SIG-M5 (cell line): Measurements from ENCODE around the gene MAPK1.
"Not testable (repeated sequence)": the region's sequence is repeated elsewhere in the genome, so short reads cannot be mapped to it uniquely, and the experiment has no call there.

Source experiments
- DNase-seq: peaks from one replicate; lab custom pipeline; 2025; lab: John Stamatoyannopoulos, UW

Gene MAPK1

DNA sequence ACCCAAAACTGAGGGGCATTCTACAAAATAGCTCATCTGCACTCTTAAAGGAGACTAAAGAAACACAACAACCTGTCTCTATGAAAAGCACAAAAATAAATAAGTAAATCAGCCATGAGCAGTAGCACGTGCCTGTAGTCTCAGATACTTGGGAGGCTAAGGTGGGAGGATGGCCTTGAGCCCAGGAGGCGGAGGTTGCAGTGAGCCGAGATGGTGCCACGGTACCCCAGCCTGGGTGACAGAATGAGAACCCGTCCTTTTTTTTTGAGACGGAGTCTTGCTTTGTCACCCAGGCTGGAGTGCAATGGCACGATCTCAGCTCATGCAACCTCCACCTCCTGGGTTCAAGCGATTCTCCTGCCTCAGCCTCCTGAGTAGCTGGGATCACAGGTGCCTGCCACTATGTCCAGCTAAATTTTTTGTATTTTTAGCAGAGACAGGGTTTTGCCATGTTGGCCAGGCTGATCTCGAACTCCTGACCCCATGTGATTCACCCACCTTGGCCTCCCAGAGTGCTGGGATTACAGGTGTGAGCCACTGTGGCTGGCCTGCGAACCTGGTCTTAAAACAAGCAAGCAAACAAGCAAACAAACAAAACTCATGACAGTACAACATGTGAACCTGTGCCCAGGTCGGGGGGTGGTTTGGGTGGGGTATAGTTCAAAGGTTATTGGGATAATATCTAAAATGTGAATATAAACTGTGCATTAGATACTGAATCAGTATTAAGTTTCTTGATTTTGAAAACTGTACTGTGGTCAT is 76.4 kb downstream of the MAPK1 start:
- DNase-seq: not testable (repeated sequence)

- DNase-seq: no peak
Observed at GRCh38 chr22:21790359-21790758, 77.1 kb downstream of the MAPK1 start.

DNA sequence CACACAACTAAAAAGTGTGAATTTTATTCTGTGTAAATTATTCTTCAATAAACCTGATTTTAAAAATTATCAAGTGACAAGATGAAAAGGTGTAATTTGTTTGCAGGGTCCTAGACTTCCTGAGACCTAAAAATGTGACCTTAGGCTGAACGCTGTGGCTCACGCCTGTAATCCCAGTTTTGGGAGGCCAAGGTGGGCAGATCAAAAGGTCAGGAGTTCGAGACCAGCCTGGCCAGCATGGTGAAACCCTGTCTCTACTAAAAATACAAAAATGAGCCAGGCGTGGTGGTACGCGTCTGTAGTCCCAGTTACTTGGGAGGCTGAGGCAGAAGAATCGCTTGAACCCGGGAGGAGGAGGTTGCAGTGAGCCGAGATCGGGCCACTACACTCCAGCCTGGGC is 79.9 kb downstream of the MAPK1 start:
- DNase-seq: not testable (repeated sequence)

- DNase-seq: no peak
Observed at GRCh38 chr22:21780259-21780658, 87.2 kb downstream of the MAPK1 start.

DNA sequence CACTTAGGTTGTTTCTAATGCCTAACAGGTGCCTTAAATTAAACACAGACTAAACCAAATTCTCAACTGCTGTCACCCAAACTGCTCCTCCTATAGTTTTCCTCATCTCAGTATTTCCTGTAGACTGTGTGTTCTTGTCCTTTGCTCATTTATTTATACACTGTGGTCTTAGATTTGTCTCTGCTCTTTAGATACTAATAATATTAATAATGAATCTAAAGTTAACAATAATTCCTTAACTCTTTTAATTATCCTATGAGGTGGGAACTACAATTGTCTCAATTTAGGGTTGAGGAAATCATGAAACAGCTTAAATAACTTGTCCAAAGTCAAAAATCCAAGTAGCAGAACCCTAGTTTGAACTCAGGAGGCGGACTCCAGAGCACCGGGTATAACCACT is 88.0 kb downstream of the MAPK1 start:
- no peak for DNase-seq

DNA sequence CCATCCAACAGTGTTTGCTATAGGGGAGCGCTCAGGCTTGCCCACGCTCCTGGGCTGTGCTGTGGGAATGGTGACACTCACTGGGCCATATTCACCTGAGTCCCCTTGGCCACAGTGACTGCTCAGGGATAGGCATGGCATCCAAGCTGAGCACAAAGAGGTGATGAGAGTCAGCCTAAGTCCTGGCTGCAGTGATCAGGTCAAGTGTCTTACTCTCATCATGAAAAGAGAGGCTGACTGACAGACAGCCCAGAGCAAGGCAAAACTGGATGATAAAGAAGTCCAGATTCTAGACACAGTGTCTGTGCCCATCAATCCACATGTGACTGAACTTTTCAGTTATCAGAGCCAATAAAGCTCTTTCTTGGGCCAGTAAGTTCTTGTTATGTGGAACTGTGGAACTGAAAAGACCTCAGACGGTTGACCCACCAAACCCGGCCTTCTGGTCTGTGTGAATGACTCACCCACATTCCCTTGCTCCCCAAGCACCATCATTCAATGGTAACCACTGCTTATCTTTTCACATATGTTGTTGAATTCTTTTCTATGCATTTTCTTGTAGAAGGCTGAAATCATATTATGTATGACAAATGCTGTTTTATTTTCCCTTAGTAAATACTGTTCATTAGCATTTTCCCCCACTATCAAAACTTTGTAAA is 88.6 kb downstream of the MAPK1 start:
- DNase-seq: no peak

DNA sequence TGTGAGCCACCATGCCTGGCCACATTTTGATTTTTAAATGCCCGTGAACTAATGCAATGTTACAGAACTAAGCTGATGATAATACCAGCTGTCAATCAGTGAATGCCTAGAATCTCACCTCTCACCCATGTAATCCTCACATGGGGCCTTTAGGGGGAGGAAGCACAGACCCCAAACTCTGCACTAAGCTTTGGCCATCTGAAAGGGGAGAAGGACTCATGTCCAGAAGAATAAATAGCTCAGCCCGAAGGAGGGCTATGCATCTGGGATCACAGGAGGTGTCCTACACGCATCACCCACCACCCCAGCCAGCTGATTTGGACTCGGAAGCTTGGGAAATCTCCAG is 95.8 kb downstream of the MAPK1 start:
- no peak for DNase-seq

DNA sequence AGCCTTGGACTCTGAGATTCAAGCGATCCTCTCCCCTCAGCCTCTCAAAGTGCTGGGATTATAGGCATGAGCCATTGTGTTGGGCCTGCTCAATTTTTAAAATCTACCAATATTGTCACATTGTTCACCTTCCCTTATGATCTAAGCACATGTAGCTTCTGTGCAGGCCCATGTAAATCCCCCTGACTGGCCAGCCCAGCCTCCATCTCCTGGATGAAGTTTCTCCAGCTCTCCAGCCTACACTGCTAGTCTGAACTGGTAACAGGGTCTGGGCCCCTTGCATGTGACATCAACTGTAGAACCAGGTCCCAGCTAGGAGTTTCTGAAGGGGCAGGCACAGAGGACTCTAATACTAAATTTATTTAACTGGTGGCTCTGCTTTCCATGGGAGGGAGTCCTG is 99.0 kb downstream of the MAPK1 start:
- no peak for DNase-seq

GRCh38 chr22:21766691-21767462 is 100.6 kb downstream of the MAPK1 start:
- no peak for DNase-seq

- no peak for DNase-seq
Observed at GRCh38 chr22:21765909-21766529, 101.4 kb downstream of the MAPK1 start.

- DNase-seq: no peak
Observed at GRCh38 chr22:21764038-21764804, 103.2 kb downstream of the MAPK1 start.

DNA sequence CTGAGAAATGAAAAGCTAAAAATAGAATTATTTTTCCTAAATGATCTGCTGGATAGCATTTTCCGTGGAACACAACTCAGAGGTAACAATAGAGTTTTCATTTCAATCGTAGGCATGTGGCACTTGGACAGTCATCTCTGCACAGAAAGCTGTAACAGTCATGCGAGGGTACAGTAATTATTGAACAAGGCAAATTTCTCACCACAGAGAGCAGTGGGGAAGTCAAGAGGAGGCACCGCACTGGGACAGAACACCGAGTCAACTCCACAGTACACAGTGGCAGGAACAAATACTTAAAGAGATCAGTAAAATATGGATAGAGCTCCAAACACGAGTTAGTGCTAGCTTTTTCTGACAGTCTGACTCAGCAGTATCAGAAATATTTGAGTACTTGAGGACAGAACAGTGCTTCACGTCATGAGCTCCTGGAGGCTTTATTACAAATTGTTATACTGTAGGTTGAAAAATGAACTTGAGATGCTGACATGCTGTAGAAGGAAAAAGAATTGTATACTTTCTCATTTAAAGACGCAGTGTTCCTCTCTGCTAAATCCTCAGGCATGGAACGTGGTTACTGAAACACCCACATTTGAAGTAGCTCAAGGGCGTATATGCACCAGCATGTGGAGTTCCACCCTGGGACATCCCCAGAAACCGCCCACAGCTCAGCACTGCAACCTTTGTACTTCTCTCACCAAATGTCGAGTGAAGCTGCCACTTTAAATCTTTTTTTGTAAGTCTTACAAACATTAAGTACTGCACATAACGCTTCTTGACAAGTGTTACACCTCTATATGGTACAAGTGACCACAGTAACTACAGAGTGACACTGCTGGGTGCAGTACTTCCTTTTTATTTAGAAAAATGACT is 104.5 kb downstream of the MAPK1 start:
- no peak for DNase-seq

DNA sequence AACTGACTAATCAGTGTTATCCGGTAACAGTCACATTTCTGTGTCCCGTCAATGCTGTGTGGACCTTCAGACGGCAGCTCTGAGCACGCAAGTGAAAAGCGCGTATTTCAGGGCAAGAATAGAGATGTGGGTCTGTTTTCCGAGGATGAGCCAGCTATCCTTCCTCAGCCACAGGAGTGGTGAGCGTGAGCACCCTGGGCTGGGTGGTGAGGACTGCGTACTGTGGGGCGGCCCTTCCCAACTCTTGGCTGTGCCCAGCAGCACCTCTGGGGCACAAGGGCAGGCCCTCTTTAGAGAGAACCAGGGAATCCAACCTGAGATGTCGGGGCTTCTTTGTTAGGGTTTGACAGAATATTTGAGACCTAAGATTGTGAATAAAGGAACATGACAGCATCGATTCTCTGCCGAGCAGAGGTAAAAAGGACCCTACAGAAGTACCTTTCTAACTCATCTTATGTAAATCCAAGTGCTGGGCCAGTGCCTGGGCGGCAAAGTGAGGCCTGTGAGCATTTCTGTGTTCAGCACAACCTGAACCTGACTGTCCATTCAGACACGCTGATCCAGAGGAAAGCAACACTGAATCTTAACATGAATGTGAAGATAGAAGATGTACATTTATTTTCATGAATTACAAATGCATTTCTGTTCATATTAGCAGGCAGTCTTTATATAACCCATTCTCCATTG is 105.3 kb downstream of the MAPK1 start:
- no peak for DNase-seq

DNA sequence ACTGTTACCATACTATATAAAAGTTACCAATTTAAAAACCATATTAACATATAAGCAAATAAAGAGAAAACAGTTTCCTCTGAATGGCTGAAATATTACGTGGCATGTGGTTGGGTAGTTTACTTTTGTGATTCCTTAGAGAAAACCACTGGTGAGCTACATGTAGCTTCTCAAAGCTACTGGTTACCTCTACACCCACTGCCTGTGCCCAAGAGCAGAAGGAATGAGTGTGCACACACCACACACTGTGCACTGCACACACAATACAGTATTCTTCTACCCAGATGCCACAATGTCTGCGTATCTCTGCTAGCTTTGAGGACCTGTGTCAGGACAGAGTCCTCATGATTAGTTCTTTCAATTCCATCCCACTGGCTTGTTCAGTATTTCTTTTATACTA is 106.4 kb downstream of the MAPK1 start:
- DNase-seq: no peak

DNA sequence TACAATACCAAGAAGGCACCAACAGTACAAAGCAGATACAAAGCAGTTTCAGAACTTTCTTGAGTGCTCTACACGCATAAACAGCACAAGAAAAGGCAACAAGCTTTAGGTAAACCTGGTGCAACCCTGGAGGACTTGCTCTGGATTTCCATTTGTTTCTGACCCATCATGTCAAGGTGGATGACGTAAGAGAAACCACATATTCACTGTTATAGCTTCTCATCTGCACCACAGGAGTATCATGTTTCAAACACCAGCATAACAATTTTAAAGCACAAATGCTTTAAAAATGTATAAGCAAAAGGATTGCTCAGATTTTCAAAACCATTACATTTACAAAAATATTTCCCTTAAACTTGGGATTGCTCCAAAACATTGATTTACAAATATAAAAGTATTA is 106.8 kb downstream of the MAPK1 start:
- DNase-seq: no peak

- no peak for DNase-seq
Observed at GRCh38 chr22:21759646-21760376, 107.6 kb downstream of the MAPK1 start.

GRCh38 chr22:21759093-21759492 is 108.4 kb downstream of the MAPK1 start:
- DNase-seq: no peak

GRCh38 chr22:21758091-21758864 is 109.2 kb downstream of the MAPK1 start:
- DNase-seq: no peak

DNA sequence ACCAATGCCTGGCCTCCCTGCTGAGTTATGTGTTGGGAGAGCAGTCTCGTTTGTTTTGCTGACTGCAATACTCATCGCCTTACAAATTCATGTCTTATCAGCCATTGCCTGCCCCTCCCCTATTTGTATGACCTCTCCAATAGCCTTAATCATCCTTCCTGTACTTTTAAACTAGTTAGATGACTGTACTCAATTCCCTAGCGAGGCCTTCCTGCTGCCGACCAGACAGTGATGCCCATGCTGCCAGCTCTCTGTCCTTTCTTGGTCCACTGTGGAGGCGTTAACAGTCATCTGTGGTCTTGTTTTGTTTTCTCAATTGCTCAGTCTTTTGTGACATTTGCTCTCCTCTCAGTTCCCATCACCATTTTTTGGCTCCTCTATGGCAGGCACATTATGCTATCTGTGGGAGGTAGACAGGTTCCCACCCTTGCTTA is 111.6 kb downstream of the MAPK1 start:
- no peak for DNase-seq
